ENCODE measurements around the gene MICU2. TPM values are rescaled to one million over a fixed set of nuclear protein-coding genes. Genes with fewer than 3 reads are reported as not detected.
A peak's percentile ranks its signal among the peaks of the same experiment; 100 is the strongest.

The MICU2 gene
- total RNA-seq, 1 experiment from 2014 or later: 16.3 TPM

GRCh38 chr13:21481359-21481758 lies 122.6 kb downstream of the MICU2 start:
- Mint-ChIP-seq H3K4me1 (ENCODE audit: low read depth, unreplicated experiment) (peaks cover 11% of the 10 kb centered on the region), H3K27me3 (ENCODE audit: unreplicated experiment) (no peaks in the 10 kb centered on the region), H3K4me3 (ENCODE audit: low read depth, unreplicated experiment) (no peak overlapping the region), H3K9me3 (ENCODE audit: low read depth, unreplicated experiment) (no peaks in the 10 kb centered on the region), H3K27ac (ENCODE audit: unreplicated experiment) (no peak overlapping the region), H3K36me3 (ENCODE audit: insufficient read depth, unreplicated experiment) (peaks cover 7% of the 10 kb centered on the region)
- intact Hi-C loops (cut with micrococcal nuclease; ENCODE audit: unreplicated experiment): no loop called here
- no TSS peak for BruUV-seq (replicated peaks)
- no peak for TF ChIP-seq CTCF (IDR thresholded peaks at IDR 0.05; ENCODE audit: unreplicated experiment)
- no peak for DNase-seq
- CTCF ChIA-PET: no interaction called here

- Mint-ChIP-seq H3K4me3 (ENCODE audit: low read depth, unreplicated experiment) (peak overlapping the region; percentile 43), H3K27me3 (ENCODE audit: unreplicated experiment) (no peaks in the 10 kb centered on the region), H3K9me3 (ENCODE audit: low read depth, unreplicated experiment) (no peaks in the 10 kb centered on the region), H3K4me1 (ENCODE audit: low read depth, unreplicated experiment) (peaks cover 11% of the 10 kb centered on the region), H3K36me3 (ENCODE audit: insufficient read depth, unreplicated experiment) (peaks cover 7% of the 10 kb centered on the region), H3K27ac (ENCODE audit: unreplicated experiment) (no peak overlapping the region)
- intact Hi-C loops (cut with micrococcal nuclease; ENCODE audit: unreplicated experiment): loop anchor here (1.0 to 5.0 kb wide), 4 partner anchors 77 to 367 kb away; partner anchors contain the start of genes MRPL57 and SKA3
- no peak for TF ChIP-seq CTCF (IDR thresholded peaks at IDR 0.05; ENCODE audit: unreplicated experiment)
- CTCF ChIA-PET: interaction anchor here (0.6 to 0.8 kb wide), 2 partner anchors 781 to 1322 kb away, joined by 3 read pairs; no protein-coding TSS in a partner anchor
- DNase-seq: peak; percentile 51
- no TSS peak for BruUV-seq (replicated peaks)
Measured at GRCh38 chr13:21478881-21479808, 124.8 kb downstream of the MICU2 start.

GRCh38 chr13:21476893-21477472 lies 127.0 kb downstream of the MICU2 start:
- Mint-ChIP-seq H3K27ac (ENCODE audit: unreplicated experiment) (peak overlapping the region; percentile 86), H3K4me3 (ENCODE audit: low read depth, unreplicated experiment) (peak overlapping the region; percentile 77), H3K9me3 (ENCODE audit: low read depth, unreplicated experiment) (no peaks in the 10 kb centered on the region), H3K36me3 (ENCODE audit: insufficient read depth, unreplicated experiment) (peaks cover 7% of the 10 kb centered on the region), H3K4me1 (ENCODE audit: low read depth, unreplicated experiment) (peaks cover 11% of the 10 kb centered on the region), H3K27me3 (ENCODE audit: unreplicated experiment) (no peaks in the 10 kb centered on the region)
- BruUV-seq (replicated peaks): no TSS peak
- intact Hi-C loops (cut with micrococcal nuclease; ENCODE audit: unreplicated experiment): loop anchor here (5.0 kb wide), 3 partner anchors 75 to 365 kb away; partner anchors contain the start of genes MRPL57 and SKA3
- peak; percentile 85 for TF ChIP-seq CTCF (IDR thresholded peaks at IDR 0.05; ENCODE audit: unreplicated experiment)
- CTCF ChIA-PET: interaction anchor here (0.6 to 2.1 kb wide), 4 partner anchors 78 to 515 kb away, joined by 3 to 11 read pairs (median 4); no protein-coding TSS in a partner anchor
- peak; percentile 88 for DNase-seq

GRCh38 chr13:21475115-21475514 lies 128.9 kb downstream of the MICU2 start:
- no TSS peak for BruUV-seq (replicated peaks)
- no peak for TF ChIP-seq CTCF (IDR thresholded peaks at IDR 0.05; ENCODE audit: unreplicated experiment)
- no peak for DNase-seq
- Mint-ChIP-seq H3K9me3 (ENCODE audit: low read depth, unreplicated experiment) (peaks cover 3% of the 10 kb centered on the region), H3K4me3 (ENCODE audit: low read depth, unreplicated experiment) (no peak overlapping the region), H3K4me1 (ENCODE audit: low read depth, unreplicated experiment) (peaks cover 11% of the 10 kb centered on the region), H3K36me3 (ENCODE audit: insufficient read depth, unreplicated experiment) (peaks cover 7% of the 10 kb centered on the region), H3K27me3 (ENCODE audit: unreplicated experiment) (no peaks in the 10 kb centered on the region), H3K27ac (ENCODE audit: unreplicated experiment) (peak overlapping the region; percentile 36)
- intact Hi-C loops (cut with micrococcal nuclease; ENCODE audit: unreplicated experiment): loop anchor here (5.0 kb wide), 3 partner anchors 73 to 363 kb away; partner anchors contain the start of genes MRPL57 and SKA3
- CTCF ChIA-PET: no interaction called here
